Upper lobe of right lung (tissue), 1 donor: ENCODE data around the gene MYO9A. TPM values are rescaled to one million over a fixed set of nuclear protein-coding genes. Genes with fewer than 3 reads are reported as not detected.

ENCODE experiments used
- ATAC-seq: fragments of 200-7000 bp; cut with Tn5 transposase; one replicate; pipeline ENCODE4 v1.9.1; 2020; ENCODE audit warnings: mild to moderate bottlenecking, moderate library complexity
- DNase-seq: peaks from one replicate; pipeline ENCODE4 v3.0.0-alpha.2; 2020
- H3K27ac ChIP-seq: fragments of 200-600 bp; one replicate; pipeline ENCODE4 v1.8.0; 2022
- H3K27me3 ChIP-seq: fragments of 200-600 bp; one replicate; pipeline ENCODE4 v1.8.0; 2022; ENCODE audit warnings: mild to moderate bottlenecking
- H3K36me3 ChIP-seq: fragments of 200-600 bp; one replicate; pipeline ENCODE4 v1.8.0; 2022
- H3K4me1 ChIP-seq: fragments of 200-600 bp; one replicate; pipeline ENCODE4 v1.8.0; 2022
- H3K4me3 ChIP-seq: fragments of 200-600 bp; one replicate; pipeline ENCODE4 v1.8.0; 2022; ENCODE audit warnings: mild to moderate bottlenecking
- H3K9me3 ChIP-seq: fragments of 200-600 bp; one replicate; pipeline ENCODE4 v1.8.0; 2022
- intact Hi-C: fragments of 100-400 bp; cut with DNase I; formaldehyde crosslinking; loops from one replicate; pipeline ENCODE4 v1.11.0; 2022
- total RNA-seq: library from RNA; stranded (reverse); fragmentation: NEBNext Ultra II Directional; extraction: Animal tissue kit (Norgen Biotek cat#: 25700); gene quantifications from one replicate; pipeline ENCODE4 v1.2.1, GENCODE V29; 2021
- TF ChIP-seq, protein P1 (sequence below): fragments of 200-600 bp; IDR thresholded peaks from one replicate; pipeline ENCODE4 v1.8.0; 2022; ENCODE audit warnings: antibody characterized with exemption
- donor health status: DM: no; HTN: yes; CAD: no; lungs with severe emphysema.

The MYO9A gene
- total RNA-seq, 1 donor from 2014 or later, result 82.5 TPM

DNA sequence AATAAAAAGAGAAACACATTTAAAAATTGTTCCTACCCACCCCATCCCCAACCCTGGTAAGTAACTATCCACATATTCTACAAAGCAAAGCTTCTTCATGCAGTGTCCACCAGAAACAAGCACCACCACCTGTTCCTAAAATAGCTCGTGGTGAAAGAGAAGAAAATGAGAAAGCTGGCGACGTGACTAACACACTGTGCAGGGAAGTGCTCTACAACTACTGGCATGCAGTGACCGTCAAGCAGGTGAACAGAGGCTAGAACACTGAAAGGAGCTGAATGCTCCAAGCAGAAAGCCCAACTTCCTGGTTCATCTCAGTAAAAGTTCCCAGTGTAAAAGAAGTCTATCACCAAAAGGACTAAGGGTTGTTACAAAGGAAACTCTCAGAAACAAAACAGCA lies 226.9 kb downstream of the MYO9A start:
- Histone ChIP-seq H3K27ac (no peak overlapping the region), H3K4me3 (no peak overlapping the region), H3K27me3 (no peaks in the 10 kb centered on the region), H3K9me3 (no peaks in the 10 kb centered on the region), H3K36me3 (peaks cover 46% of the 10 kb centered on the region), H3K4me1 (no peaks in the 10 kb centered on the region)
- peak; percentile 73 for ATAC-seq
- intact Hi-C loops, result no loop called here
- no peak for DNase-seq
- TF ChIP-seq, protein P1, sequence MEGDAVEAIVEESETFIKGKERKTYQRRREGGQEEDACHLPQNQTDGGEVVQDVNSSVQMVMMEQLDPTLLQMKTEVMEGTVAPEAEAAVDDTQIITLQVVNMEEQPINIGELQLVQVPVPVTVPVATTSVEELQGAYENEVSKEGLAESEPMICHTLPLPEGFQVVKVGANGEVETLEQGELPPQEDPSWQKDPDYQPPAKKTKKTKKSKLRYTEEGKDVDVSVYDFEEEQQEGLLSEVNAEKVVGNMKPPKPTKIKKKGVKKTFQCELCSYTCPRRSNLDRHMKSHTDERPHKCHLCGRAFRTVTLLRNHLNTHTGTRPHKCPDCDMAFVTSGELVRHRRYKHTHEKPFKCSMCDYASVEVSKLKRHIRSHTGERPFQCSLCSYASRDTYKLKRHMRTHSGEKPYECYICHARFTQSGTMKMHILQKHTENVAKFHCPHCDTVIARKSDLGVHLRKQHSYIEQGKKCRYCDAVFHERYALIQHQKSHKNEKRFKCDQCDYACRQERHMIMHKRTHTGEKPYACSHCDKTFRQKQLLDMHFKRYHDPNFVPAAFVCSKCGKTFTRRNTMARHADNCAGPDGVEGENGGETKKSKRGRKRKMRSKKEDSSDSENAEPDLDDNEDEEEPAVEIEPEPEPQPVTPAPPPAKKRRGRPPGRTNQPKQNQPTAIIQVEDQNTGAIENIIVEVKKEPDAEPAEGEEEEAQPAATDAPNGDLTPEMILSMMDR, result no peak

DNA sequence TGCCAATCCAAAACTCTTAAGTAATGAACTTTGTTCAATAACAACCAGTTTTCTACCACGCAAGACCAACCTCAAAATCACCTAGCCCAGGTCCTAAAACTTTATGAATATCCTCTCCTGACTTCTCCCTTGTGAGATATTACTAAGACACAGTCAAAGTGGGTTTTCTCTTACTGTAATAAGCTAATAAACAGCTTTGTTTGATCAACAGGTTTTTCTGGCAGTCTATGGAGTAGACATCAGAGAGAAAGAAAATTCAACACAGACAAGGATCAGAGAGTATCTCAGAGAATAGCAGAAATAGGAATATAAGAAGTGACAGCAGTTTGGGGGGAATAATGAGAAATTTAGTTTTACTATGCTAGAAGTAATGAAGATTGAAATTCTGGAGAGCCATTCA lies 228.0 kb downstream of the MYO9A start:
- Histone ChIP-seq H3K36me3 (peaks cover 53% of the 10 kb centered on the region), H3K27me3 (no peaks in the 10 kb centered on the region), H3K4me3 (no peak overlapping the region), H3K4me1 (no peaks in the 10 kb centered on the region), H3K9me3 (no peaks in the 10 kb centered on the region), H3K27ac (no peak overlapping the region)
- TF ChIP-seq, protein P1, result no peak
- DNase-seq (no peak), ATAC-seq (no peak)
- intact Hi-C loops, result no loop called here

DNA sequence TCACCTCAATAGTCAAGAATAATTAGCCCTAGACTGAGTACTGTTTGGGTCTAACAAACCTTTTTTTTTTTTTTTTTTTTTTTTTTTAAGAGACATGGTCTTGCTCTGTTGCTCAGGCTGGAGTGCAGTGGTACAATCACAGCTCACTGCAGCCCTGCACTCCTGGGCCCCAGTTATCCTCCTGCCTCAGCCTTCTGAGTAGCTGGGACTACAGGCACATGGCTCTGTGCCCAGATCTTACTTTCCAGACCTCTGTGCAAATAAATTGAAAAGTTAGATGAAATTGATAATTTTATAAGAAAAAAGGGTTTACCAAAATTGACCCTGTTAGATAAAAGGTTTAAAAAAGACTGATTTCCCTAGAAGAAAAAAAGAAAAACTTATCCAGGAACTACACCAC lies 228.6 kb downstream of the MYO9A start:
- no peak for ATAC-seq
- intact Hi-C loops, result no loop called here

DNA sequence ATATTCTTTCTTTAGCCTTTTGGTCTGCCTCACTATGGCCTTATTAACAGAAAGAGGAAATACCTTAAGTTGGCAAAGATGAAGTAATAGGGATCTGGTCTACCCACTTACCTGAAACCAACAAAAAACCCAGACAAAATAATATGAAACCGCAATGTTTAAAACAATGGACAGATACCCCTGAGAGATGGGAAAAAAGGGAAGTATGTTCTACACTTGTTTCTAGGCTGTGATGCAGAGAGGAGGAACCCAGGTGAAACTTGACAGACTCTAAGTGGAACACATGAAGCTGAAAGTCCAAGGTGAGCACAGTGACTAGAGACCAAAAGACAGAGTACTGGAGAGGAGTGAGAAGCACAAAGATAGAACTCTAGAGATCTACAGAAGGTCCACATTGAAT lies 229.2 kb downstream of the MYO9A start:
- TF ChIP-seq, protein P1, result no peak
- intact Hi-C loops, result no loop called here
- Histone ChIP-seq H3K4me3 (no peak overlapping the region), H3K4me1 (no peaks in the 10 kb centered on the region), H3K36me3 (peaks cover 46% of the 10 kb centered on the region), H3K9me3 (no peaks in the 10 kb centered on the region), H3K27me3 (no peaks in the 10 kb centered on the region), H3K27ac (no peak overlapping the region)
- no peak for DNase-seq
- no peak for ATAC-seq

More for the DNA sequence above, 228.6 kb downstream of the MYO9A start:
- H3K27me3 ChIP-seq, result no peaks in the 10 kb centered on the region
- H3K9me3 ChIP-seq, result no peaks in the 10 kb centered on the region
- TF ChIP-seq, protein P1, result no peak
- no peak overlapping the region for H3K4me3 ChIP-seq
- H3K27ac ChIP-seq, result no peak overlapping the region
- no peak for DNase-seq
- H3K4me1 ChIP-seq, result no peaks in the 10 kb centered on the region
- peaks cover 52% of the 10 kb centered on the region for H3K36me3 ChIP-seq

DNA sequence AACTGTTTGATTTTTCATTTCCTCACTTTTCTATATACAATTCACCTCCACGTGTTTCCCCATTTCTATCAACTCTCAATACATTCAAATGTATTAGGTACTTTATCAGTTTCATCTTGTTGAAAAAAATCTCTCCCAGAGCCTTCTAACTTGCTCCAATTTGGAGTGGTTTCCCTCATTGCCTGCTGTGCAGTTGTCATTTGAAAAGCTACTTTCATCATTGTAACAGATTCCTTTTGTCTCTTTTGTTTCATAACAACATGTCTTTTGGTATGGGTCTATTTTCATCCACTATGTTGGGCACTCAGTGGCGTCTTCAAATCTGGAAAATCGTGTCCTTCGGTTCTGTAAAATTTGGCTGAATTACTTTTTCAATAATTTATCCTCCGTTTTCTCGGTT lies 232.6 kb downstream of the MYO9A start:
- Histone ChIP-seq H3K27me3 (no peaks in the 10 kb centered on the region), H3K4me3 (no peak overlapping the region), H3K4me1 (no peaks in the 10 kb centered on the region), H3K27ac (no peak overlapping the region), H3K9me3 (no peaks in the 10 kb centered on the region), H3K36me3 (peaks cover 59% of the 10 kb centered on the region)
- ATAC-seq (no peak), DNase-seq (no peak)
- TF ChIP-seq, protein P1, result no peak
- intact Hi-C loops, result no loop called here

DNA sequence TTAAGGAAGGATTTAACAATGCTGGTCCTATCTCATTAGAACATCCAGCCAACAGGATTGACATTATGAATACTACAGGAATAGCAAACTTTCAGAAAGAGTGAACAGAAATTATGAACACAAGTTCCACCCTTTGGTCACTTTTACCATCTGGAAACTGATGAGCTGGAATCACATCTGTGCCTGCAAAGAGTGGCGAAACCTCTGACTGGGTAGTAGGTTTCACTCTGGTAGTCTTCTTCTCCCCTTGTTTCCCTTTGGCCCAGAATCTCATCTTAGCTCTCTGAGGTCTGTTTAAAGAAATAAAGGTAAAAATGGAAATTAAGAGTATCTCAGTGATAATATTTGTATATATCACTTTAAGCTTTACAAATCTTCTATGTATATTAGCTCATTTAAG lies 234.5 kb downstream of the MYO9A start:
- DNase-seq (no peak), ATAC-seq (no peak)
- intact Hi-C loops, result no loop called here
- TF ChIP-seq, protein P1, result no peak
- Histone ChIP-seq H3K4me1 (no peaks in the 10 kb centered on the region), H3K36me3 (peaks cover 75% of the 10 kb centered on the region), H3K27ac (no peak overlapping the region), H3K9me3 (no peaks in the 10 kb centered on the region), H3K4me3 (no peak overlapping the region), H3K27me3 (no peaks in the 10 kb centered on the region)
